ENCODE data around the gene SEC22A. TPM values are rescaled to one million over a fixed set of nuclear protein-coding genes. Genes with fewer than 3 reads are reported as not detected.

SEC22A gene
- total RNA-seq, 2 experiments from 2014 or later = 7.9 to 11.5 TPM

- intact Hi-C loops (cut with DNase I, micrococcal nuclease) = no loop called here
- H3K27ac ChIP-seq (ENCODE audit: low read depth in 1 of 2, low read length in 2 of 2) = no peak overlapping the region
- ChIA-PET POLR2A (no interaction called here), CTCF (no interaction called here)
- H3K36me3 ChIP-seq (ENCODE audit: insufficient read depth, low read length) = no peaks in the 10 kb centered on the region
- no peaks in the 10 kb centered on the region for H3K9me3 ChIP-seq (ENCODE audit: control insufficient read depth in 1 of 2, insufficient read depth in 1 of 2, low read length in 2 of 2)
- H3K36me3 Mint-ChIP-seq (ENCODE audit: low read depth) = no peaks in the 10 kb centered on the region
- H3K4me3 Mint-ChIP-seq = no peak overlapping the region
- H3K4me1 ChIP-seq (ENCODE audit: insufficient read depth, low read length) = no peaks in the 10 kb centered on the region
- H3K27me3 Mint-ChIP-seq = no peaks in the 10 kb centered on the region
- no peaks in the 10 kb centered on the region for H3K4me1 Mint-ChIP-seq (ENCODE audit: low read depth)
- no peak for DNase-seq
- no peak overlapping the region for H3K4me3 ChIP-seq (ENCODE audit: low read length)
- H3K27ac Mint-ChIP-seq = no peak overlapping the region
- H3K9me3 Mint-ChIP-seq = peaks cover 7% of the 10 kb centered on the region
- H3K27me3 ChIP-seq (ENCODE audit: control insufficient read depth in 1 of 2, insufficient read depth in 2 of 2, low read length in 2 of 2) = no peaks in the 10 kb centered on the region
- no peak for TF ChIP-seq CTCF (IDR thresholded peaks at IDR 0.05)
- no peak for ATAC-seq (ENCODE audit: poor library complexity)
These were observed 15.0 kb upstream of the SEC22A start for GRCh38 chr3:123186695-123187094.

- no peak for TF ChIP-seq CTCF (IDR thresholded peaks at IDR 0.05)
- Mint-ChIP-seq H3K36me3 (ENCODE audit: low read depth) (no peaks in the 10 kb centered on the region), H3K27ac (no peak overlapping the region), H3K4me3 (no peak overlapping the region), H3K4me1 (ENCODE audit: low read depth) (no peaks in the 10 kb centered on the region), H3K27me3 (no peaks in the 10 kb centered on the region), H3K9me3 (no peaks in the 10 kb centered on the region)
- Histone ChIP-seq H3K4me1 (ENCODE audit: insufficient read depth, low read length) (no peaks in the 10 kb centered on the region), H3K27me3 (ENCODE audit: control insufficient read depth in 1 of 2, insufficient read depth in 2 of 2, low read length in 2 of 2) (no peaks in the 10 kb centered on the region), H3K9me3 (ENCODE audit: control insufficient read depth in 1 of 2, insufficient read depth in 1 of 2, low read length in 2 of 2) (no peaks in the 10 kb centered on the region), H3K27ac (ENCODE audit: low read depth in 1 of 2, low read length in 2 of 2) (no peak overlapping the region), H3K4me3 (ENCODE audit: low read length) (no peak overlapping the region), H3K36me3 (ENCODE audit: insufficient read depth, low read length) (no peaks in the 10 kb centered on the region)
- intact Hi-C loops (cut with DNase I, micrococcal nuclease) = no loop called here
- DNase-seq (no peak), ATAC-seq (ENCODE audit: poor library complexity) (no peak)
- CTCF ChIA-PET = no interaction called here
- POLR2A ChIA-PET = no interaction called here
These were observed 13.7 kb upstream of the SEC22A start for GRCh38 chr3:123188058-123188457.

GRCh38 chr3:123193448-123194101 lies 8.2 kb upstream of the SEC22A start:
- DNase-seq (no peak), ATAC-seq (ENCODE audit: poor library complexity) (no peak)
- no peaks in the 10 kb centered on the region for H3K27me3 ChIP-seq (ENCODE audit: control insufficient read depth in 1 of 2, insufficient read depth in 2 of 2, low read length in 2 of 2)
- H3K36me3 Mint-ChIP-seq (ENCODE audit: low read depth) = no peaks in the 10 kb centered on the region
- H3K4me1 ChIP-seq (ENCODE audit: insufficient read depth, low read length) = no peaks in the 10 kb centered on the region
- H3K9me3 Mint-ChIP-seq = peaks cover 3% of the 10 kb centered on the region
- H3K4me1 Mint-ChIP-seq (ENCODE audit: low read depth) = no peaks in the 10 kb centered on the region
- TF ChIP-seq CTCF (IDR thresholded peaks at IDR 0.05) = no peak
- H3K27me3 Mint-ChIP-seq = no peaks in the 10 kb centered on the region
- peaks cover 0 to 3% of the 10 kb centered on the region in 2 experiments for H3K9me3 ChIP-seq (ENCODE audit: control insufficient read depth in 1 of 2, insufficient read depth in 1 of 2, low read length in 2 of 2)
- intact Hi-C loops (cut with DNase I, micrococcal nuclease) = no loop called here
- no peak overlapping the region for H3K27ac Mint-ChIP-seq
- H3K27ac ChIP-seq (ENCODE audit: low read depth in 1 of 2, low read length in 2 of 2) = no peak overlapping the region
- no peaks in the 10 kb centered on the region for H3K36me3 ChIP-seq (ENCODE audit: insufficient read depth, low read length)
- no peak overlapping the region for H3K4me3 ChIP-seq (ENCODE audit: low read length)
- ChIA-PET POLR2A (no interaction called here), CTCF (no interaction called here)
- no peak overlapping the region for H3K4me3 Mint-ChIP-seq
